OCI-M2 (cell line): Measurements from ENCODE around the gene PROSER3.

Source experiments
- DNase-seq: peaks from one replicate; lab custom pipeline; 2025; ENCODE audit not compliant: unreplicated experiment; lab: John Stamatoyannopoulos, UW

Gene PROSER3

DNA sequence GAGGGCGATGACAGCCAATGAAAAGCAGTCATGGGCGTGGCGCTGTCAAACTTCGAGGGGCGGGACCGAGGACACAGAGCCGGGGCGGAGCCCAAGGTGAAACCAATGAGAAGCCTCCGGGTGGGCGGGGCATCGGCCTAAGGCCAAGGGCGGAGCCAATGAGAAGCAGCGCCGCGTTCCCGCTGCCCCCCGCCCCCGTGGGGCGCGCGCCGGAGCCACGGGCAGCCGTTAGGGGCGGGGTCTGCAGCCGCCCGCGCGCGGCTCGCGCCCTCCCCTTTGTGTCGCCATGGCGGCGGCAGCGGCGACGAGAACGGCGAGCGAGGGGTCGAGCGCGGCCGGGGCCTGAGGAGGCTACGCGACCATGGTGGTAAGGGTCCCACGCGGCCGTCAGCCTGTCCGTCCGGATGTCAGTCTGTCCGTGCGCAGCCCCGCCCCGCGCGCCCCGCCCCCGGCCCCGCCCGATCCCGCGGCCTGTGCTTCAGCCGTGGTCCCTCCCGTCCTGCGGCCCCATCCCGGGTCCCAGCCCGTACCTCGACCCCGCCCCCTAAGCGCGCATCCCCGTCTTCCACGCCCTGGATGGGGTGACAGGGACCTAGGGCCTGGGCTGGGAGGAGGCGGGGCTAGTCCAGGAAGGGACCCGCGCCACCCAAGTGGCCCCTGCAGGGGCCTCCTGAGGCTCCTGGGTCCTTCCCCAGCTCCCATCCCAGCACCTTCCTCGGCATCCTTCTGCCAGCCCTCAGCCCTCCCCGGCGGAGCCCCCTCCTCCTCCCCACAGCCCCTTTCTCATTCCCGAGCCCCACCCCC is 17.5 kb downstream of the PROSER3 start, which contains the start of gene ARHGAP33:
Gene ARHGAP33, plus strand, starts transcription at position 267 of the 804 bp plus-strand sequence. Its CDS starts 95 bp downstream, at position 362.
- DNase-seq: peak; percentile 100

DNA sequence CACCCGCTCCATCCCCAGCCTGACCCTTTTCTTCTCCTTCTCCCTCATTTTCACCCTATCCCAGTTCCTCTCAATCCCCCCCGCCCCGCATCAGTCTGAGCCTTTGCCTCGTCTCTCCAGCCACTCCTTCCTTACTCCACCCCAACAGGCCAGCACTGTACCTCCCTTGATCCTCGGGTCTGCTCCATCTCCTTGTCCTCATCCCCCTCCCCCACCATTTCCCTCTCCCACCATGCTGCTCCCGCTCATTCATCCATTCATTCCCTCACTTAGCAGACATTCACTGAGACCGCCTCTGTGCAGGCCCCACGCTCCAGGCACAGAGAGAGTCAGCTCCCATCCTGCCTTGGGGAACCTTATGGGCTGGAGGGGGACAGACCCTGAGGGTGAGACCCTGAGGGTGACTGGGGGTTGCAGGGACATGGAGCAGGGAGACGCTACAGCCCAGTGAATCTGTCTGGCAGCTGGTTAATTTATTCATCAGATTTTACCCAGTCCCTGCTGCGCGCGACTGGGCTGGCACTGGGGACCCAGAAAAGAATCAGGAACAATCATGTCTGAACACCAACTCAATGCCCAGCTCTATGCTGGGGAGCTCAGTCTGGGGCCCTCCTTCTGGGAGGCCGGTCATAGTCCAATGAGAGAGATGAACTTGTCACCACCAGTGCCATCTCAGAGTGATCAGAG is 18.3 kb downstream of the PROSER3 start:
- no peak for DNase-seq

DNA sequence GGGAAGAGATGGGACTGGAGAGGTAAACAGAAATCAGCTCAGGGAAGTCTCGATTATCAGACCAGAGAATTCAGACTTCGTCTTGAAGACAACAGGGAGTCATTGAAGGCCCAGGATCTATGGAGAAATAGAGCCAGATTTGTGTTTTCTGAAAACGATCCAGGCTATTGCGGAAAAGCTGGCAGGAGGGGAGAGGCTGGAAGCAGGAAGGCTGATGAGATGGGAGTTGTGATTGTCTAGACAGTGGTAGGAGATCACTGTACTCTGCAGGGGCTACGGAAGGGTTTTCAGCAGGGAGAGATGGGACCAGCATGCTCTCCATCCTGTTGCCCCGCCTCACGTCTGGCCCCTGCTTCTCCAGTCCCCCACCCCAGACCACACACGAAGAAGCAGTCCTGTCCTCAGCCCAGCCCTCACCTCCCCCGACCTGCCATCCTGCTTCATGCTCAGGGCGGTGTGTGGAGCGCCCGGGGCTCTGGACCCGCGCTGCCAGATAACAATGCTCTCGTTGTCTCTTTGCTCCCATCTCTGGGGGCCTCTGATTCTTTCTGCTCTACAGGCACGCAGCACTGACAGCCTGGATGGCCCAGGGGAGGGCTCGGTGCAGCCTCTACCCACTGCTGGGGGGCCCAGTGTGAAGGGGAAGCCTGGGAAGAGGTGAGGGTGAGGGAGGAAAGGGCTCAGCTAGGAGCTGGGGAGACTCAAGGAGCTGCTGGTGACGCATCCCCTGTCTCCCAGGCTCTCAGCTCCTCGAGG is 19.3 kb downstream of the PROSER3 start:
- no peak for DNase-seq

DNA sequence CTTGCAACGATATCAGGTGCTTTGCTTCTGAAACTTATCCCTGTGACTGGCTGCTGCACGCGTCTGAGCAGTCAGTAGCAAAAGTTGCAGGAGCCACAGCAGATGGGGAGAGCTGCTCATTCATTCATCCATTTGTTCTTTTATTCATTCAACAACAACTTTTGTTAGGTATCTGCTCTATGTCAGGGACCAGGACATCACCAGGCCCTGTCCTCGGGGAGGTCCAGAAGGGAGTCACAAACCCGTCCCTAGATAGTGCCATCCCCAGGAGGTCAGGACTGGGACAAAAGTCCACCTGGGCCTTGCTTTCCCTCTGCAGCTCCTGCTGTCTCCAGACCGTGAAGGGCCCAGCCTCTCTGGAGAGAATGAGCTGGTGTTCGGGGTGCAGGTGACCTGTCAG is 20.0 kb downstream of the PROSER3 start:
- no peak for DNase-seq

DNA sequence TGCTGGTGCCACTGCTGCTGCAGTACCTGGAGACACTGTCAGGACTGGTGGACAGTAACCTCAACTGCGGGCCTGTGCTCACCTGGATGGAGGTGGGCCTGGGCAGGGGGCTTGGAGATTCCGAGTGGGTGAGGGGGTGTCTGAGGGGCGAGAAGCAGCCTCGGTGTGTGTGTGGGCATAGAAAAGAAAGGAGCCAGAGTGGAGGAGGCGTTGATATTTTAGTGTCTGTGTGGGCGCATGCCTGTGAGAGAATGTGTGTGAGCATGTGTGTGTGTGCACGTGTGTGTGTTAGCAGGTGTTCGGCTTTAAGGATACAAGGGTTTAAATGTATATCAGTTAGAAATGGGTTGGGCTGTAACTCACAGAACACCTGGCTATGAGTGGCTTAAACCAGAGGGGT is 21.1 kb downstream of the PROSER3 start:
- no peak for DNase-seq

DNA sequence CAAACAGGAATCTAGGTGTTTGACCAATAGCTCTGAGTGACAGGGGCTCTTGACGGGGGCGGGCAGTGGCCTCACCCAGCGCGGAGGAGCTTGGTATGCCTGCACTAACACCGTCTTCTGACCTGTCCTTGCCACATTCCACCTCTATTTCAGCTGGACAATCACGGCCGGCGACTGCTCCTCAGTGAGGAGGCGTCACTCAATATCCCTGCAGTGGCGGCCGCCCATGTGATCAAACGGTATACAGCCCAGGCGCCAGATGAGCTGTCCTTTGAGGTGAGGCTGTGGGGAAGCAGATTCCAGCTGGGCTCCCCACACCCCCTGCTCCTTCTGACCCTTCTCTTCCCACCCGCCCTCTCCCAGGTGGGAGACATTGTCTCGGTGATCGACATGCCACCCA is 22.1 kb downstream of the PROSER3 start:
- DNase-seq: no peak

DNA sequence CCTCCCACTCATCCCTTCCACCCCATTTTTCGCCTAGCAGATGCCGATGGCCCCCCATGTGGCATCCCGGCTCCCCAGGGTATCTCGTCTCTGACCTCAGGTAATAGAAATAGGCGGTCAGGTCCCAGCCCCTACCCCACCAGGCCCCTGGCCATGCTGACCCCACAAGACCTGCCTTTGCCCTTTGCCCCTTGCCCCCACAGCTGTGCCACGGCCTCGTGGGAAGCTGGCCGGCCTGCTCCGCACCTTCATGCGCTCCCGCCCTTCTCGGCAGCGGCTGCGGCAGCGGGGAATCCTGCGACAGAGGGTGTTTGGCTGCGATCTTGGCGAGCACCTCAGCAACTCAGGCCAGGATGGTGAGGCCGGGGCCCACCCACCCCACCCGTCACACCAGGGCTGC is 22.7 kb downstream of the PROSER3 start:
- DNase-seq: no peak

DNA sequence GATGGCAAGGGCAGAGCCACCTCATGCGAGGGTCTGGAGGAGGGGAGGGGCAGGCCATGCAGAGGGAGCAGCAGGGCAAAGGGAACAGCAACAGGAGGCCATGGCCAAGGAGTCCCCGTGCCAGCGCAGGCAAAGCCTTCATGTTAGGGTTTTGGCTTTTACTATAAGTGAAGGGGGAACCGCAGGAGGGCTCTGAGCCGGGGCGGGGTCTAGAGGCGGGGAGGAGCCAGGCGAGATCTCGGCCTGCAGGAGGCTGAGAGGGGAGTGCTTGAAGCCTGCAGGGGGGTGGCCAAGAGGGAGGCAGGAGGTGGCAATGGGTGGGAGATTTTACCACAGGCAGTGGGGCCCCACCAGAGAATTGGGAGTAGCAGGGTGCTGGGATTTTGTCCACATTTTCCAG is 23.7 kb downstream of the PROSER3 start:
- no peak for DNase-seq

DNA sequence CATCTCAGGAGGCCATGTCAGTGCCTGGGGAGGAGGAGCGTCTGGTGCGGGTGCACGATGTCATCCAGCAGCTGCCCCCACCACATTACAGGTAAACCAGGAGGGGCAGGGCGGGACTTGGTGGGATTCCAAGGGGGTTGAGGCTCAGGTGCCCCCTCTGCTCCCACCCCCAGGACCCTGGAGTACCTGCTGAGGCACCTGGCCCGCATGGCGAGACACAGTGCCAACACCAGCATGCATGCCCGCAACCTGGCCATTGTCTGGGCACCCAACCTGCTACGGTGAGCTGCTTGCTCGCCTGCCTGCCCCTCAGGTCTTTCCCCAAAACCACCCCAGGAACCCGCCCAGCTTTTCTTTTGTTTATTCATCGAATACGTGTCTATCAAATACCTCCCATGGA is 24.6 kb downstream of the PROSER3 start:
- DNase-seq: no peak

DNA sequence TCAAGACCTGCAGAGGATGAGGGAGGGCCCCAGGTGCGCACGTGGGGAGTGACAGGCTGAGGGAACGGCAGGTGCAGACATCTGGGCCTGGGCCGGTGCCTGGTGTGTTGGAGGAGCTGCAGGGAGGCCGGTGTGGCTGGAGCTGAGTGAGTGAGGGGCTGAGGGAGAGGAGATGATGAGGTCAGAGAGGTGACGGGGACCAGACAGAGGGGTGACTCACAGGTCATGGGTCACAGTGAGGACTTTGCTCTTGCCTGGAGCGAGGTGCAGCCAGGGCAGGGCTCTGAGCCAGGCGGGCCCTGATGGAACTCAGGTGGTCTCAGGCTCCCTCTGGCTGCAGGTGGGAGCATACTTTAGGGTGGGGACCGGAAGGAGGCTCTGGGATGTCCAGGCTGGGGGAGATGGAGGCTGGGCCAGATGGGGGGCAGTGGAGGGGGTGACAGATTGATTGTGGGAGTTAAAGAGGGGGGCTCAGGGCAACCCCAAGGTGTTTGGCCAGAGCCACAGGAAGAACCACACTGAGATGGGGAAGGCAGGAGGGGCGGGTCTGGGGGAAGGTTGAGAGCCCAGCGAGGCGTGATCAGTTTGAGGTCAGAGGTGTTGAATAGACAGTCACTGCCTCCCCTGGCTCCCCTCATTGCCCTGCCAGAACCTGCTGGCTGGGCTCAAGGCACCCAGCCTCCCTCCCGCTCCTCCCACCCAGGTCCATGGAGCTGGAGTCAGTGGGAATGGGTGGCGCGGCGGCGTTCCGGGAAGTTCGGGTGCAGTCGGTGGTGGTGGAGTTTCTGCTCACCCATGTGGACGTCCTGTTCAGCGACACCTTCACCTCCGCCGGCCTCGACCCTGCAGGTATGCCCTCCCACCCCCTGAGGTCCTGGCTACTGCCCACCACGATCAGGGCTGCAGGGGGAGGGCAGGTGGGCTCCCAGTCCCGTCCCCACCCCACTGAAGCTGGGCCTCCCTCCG is 25.8 kb downstream of the PROSER3 start:
- DNase-seq: no peak

DNA sequence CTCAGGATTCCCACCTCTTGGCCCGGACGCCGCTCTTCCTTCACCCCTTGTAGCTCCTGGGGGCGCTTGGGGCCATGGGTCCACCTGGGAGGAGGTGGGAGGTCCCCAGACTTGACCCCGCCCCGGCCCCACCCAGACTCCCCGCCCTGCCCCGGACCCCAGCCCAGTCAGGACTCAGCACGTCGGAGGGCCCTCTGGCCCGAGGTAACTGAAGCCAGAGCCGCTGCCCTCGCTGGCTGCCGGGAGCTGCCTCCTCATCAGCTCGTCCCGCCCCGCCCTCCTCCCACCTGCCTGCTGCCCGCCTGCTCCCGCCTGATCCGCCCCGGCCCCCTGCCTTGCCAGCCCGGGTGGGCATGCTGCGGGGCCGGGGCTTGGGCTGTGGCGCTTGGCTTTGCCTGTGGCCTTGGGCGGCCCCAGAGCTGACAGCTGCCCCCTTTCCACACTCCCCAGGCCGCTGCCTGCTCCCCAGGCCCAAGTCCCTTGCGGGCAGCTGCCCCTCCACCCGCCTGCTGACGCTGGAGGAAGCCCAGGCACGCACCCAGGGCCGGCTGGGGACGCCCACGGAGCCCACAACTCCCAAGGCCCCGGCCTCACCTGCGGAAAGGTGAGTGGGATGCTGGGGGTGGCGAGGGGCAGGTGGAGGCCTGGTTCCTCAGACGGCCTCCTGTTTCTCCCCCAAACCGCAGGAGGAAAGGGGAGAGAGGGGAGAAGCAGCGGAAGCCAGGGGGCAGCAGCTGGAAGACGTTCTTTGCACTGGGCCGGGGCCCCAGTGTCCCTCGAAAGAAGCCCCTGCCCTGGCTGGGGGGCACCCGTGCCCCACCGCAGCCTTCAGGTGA is 26.7 kb downstream of the PROSER3 start:
- DNase-seq: no peak

DNA sequence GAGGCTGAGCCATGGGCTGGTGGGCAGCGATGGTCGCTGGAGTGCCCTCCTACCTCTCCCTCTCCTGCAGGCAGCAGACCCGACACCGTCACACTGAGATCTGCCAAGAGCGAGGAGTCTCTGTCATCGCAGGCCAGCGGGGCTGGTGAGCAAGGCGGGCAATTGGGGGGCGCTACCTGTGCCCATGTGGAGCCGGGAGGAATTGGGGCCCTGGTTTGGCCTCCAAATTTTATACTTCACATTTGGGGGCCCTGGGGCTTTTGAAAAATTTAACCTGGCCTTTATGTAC is 27.3 kb downstream of the PROSER3 start:
- DNase-seq: no peak

DNA sequence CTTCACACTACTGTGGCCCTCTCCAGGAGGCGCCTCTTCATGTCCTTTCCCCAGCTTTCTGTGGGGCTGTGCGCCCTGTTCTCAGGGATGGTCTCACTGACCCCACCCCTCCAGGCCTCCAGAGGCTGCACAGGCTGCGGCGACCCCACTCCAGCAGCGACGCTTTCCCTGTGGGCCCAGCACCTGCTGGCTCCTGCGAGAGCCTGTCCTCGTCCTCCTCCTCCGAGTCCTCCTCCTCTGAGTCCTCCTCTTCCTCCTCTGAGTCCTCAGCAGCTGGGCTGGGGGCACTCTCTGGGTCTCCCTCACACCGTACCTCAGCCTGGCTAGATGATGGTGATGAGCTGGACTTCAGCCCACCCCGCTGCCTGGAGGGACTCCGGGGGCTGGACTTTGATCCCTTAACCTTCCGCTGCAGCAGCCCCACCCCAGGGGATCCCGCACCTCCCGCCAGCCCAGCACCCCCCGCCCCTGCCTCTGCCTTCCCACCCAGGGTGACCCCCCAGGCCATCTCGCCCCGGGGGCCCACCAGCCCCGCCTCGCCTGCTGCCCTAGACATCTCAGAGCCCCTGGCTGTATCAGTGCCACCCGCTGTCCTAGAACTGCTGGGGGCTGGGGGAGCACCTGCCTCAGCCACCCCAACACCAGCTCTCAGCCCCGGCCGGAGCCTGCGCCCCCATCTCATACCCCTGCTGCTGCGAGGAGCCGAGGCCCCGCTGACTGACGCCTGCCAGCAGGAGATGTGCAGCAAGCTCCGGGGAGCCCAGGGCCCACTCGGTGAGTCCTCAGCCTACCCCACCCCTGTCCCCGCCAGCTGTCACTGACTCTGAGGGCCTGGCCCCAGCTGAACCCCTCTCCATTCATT is 28.6 kb downstream of the PROSER3 start:
- DNase-seq: no peak

DNA sequence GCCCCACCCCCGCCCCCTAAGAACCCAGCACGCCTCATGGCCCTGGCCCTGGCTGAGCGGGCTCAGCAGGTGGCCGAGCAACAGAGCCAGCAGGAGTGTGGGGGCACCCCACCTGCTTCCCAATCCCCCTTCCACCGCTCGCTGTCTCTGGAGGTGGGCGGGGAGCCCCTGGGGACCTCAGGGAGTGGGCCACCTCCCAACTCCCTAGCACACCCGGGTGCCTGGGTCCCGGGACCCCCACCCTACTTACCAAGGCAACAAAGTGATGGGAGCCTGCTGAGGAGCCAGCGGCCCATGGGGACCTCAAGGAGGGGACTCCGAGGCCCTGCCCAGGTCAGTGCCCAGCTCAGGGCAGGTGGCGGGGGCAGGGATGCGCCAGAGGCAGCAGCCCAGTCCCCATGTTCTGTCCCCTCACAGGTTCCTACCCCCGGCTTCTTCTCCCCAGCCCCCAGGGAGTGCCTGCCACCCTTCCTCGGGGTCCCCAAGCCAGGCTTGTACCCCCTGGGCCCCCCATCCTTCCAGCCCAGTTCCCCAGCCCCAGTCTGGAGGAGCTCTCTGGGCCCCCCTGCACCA is 29.3 kb downstream of the PROSER3 start:
- no peak for DNase-seq

DNA sequence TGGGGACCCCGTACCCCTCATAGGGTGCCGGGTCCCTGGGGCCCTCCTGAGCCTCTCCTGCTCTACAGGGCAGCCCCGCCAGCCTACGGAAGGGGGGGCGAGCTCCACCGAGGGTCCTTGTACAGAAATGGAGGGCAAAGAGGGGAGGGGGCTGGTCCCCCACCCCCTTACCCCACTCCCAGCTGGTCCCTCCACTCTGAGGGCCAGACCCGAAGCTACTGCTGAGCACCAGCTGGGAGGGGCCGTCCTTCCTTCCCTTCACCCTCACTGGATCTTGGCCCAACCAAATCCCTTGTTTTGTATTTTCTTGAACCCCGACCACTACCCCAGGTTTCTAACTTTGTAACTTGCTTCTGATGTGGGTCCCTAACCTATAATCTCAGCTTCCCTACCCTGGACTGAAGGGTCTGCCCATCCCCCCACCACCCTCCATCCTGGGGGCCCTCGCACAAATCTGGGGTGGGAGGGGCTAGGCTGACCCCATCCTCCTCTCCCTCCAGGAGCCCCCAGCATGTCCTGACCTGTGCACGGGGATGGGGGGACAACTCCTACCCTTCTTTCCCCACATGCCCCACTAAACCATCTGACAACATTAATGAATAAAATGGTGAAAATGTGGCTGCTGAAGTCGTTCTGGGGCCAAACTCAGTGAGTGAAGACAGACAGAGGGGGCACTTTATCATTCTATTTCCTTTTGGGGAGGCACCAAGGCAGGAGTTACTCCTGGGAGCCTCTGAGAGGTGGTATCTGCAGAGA is 30.4 kb downstream of the PROSER3 start:
- no peak for DNase-seq

DNA sequence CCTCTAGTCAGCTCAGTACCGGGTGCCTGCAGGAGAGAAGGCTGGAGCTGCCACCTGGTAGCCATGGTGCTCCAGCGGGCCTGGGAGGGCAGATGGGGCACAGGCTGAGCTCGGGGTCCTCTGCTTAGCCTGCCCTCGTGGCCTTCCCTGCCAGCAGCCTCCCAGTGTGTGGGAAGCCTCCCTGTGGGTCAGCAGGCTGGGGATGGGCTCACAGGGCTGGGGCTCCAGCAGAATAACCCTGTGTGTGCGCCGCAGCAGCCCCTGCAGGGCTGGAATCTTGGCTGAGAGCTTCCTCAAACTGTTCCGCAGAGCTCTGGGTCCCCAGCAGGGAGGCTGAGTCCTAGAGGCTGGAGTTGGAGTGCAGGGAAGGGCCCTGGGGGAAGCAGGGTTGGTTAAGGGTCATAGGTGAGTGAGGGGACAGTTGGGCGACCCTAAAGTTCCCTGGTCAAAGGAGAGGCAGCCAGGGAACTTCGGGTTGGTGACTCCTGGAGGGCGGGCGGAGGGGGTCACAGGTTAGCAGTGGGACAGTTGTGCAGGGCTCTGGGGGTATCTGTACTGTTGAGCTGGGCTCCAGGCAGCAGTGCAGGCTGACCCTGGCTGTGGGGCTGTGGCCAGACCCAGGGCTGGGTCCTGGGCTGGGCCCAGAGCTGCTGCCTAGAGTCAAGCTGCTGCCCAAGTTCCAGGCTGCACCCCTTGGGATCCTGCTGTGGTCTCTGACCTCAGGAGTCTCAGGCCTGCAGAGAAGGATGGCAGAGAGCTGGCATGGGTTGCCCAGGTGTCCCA is 31.4 kb downstream of the PROSER3 start:
- no peak for DNase-seq
